Neural cell (in vitro differentiated cells): Measurements from ENCODE around the gene FOXA1.

Experiments used
- EP300 ChIP-seq: fragments of 450-650 bp; conservative IDR thresholded peaks from 2 replicates; pipeline ENCODE4 v1.6.1; 2014; ENCODE audit warnings: antibody characterized with exemption, mild to moderate bottlenecking, moderate library complexity; ENCODE audit not compliant: poor library complexity, severe bottlenecking
- MXI1 ChIP-seq: fragments of 450-650 bp; conservative IDR thresholded peaks from 2 replicates; pipeline ENCODE4 v1.6.1; 2014; ENCODE audit warnings: antibody characterized with exemption, mild to moderate bottlenecking; ENCODE audit not compliant: poor library complexity, severe bottlenecking
- POLR2AphosphoS5 ChIP-seq: IDR thresholded peaks from 2 replicates; pipeline ENCODE4 v1.6.1; 2012
- TAF1 ChIP-seq: IDR thresholded peaks from 2 replicates; pipeline ENCODE4 v1.6.1; 2012; ENCODE audit warnings: low read depth
- TF ChIP-seq, protein P1 (sequence below): fragments of 450-650 bp; IDR thresholded peaks from 2 replicates; pipeline ENCODE4 v1.5.1; 2014; ENCODE audit warnings: antibody characterized with exemption, mild to moderate bottlenecking, moderate library complexity; ENCODE audit not compliant: poor library complexity, severe bottlenecking
- TF ChIP-seq, protein P2 (sequence below): IDR thresholded peaks from 2 replicates; pipeline ENCODE4 v1.6.1; 2012; ENCODE audit warnings: borderline replicate concordance

DNA sequence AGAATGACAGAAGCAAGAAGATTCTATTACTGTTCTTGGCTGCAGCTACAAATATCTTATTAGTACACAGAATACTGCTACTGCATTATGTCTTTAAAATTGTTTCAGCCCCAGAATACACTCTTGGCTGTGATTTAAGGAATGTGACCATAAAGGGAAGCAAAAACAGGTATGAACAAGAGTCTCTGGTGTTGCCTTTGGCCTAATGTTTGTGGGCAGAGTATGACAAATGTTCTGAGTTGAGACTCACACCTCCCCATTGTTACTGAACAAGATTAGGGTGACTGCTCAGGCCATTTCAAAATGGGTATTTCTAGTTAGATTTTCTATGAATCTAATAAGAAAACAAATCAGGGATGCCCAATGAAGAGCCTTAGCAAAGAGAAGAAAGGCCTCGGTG lies 28.9 kb upstream of the FOXA1 start:
- TF ChIP-seq, protein P1, sequence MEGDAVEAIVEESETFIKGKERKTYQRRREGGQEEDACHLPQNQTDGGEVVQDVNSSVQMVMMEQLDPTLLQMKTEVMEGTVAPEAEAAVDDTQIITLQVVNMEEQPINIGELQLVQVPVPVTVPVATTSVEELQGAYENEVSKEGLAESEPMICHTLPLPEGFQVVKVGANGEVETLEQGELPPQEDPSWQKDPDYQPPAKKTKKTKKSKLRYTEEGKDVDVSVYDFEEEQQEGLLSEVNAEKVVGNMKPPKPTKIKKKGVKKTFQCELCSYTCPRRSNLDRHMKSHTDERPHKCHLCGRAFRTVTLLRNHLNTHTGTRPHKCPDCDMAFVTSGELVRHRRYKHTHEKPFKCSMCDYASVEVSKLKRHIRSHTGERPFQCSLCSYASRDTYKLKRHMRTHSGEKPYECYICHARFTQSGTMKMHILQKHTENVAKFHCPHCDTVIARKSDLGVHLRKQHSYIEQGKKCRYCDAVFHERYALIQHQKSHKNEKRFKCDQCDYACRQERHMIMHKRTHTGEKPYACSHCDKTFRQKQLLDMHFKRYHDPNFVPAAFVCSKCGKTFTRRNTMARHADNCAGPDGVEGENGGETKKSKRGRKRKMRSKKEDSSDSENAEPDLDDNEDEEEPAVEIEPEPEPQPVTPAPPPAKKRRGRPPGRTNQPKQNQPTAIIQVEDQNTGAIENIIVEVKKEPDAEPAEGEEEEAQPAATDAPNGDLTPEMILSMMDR, result no peak
- TF ChIP-seq EP300 (no peak), POLR2AphosphoS5 (no peak), MXI1 (no peak), TAF1 (no peak)
- TF ChIP-seq, protein P2, sequence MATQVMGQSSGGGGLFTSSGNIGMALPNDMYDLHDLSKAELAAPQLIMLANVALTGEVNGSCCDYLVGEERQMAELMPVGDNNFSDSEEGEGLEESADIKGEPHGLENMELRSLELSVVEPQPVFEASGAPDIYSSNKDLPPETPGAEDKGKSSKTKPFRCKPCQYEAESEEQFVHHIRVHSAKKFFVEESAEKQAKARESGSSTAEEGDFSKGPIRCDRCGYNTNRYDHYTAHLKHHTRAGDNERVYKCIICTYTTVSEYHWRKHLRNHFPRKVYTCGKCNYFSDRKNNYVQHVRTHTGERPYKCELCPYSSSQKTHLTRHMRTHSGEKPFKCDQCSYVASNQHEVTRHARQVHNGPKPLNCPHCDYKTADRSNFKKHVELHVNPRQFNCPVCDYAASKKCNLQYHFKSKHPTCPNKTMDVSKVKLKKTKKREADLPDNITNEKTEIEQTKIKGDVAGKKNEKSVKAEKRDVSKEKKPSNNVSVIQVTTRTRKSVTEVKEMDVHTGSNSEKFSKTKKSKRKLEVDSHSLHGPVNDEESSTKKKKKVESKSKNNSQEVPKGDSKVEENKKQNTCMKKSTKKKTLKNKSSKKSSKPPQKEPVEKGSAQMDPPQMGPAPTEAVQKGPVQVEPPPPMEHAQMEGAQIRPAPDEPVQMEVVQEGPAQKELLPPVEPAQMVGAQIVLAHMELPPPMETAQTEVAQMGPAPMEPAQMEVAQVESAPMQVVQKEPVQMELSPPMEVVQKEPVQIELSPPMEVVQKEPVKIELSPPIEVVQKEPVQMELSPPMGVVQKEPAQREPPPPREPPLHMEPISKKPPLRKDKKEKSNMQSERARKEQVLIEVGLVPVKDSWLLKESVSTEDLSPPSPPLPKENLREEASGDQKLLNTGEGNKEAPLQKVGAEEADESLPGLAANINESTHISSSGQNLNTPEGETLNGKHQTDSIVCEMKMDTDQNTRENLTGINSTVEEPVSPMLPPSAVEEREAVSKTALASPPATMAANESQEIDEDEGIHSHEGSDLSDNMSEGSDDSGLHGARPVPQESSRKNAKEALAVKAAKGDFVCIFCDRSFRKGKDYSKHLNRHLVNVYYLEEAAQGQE, result no peak
